ENCODE measurements around the gene TUBGCP4.
A peak's percentile ranks its signal among the peaks of the same experiment; 100 is the strongest.

TUBGCP4 gene

DNA sequence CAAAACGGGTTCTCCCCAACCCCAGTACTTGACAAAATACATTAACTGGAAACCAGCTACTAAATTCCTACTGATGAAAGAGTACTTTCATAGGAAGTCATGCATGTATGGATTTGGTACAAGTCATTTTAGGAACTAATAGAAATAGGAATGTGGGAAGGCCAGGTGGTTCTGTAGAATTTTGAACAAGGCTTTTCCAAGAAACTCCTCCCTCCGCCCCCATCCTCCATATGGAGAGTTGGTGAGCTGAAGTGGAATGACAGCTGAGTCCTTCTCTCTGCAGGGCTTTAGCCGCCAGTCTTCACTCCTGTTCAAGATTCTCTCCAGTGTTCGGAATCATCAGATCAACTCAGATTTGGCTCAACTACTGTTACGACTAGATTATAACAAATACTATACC is 33.2 kb downstream of the TUBGCP4 start:
- no peak for DNase-seq (ENCODE audit: low read depth in 2 of 2)

DNA sequence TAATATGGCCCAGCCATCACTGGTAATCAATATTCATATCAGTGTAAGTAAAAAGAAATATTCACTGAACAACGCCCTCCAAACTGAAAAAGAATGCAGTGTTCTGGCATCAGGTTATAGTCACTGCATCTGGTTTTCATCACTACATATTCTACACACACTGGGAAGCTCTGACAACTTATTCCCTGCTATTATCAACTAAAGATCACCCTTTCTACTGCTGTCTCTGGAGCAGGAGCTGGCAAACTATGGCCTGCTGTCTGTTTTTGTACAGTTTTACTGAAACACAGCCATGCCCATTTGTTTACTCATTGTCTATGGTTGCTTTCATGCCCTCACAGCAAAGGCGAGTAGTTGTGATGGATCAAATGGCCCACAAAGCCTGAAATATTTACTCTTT is 35.3 kb downstream of the TUBGCP4 start:
- DNase-seq (ENCODE audit: low read depth in 2 of 2), result no peak

- no peak for DNase-seq (ENCODE audit: low read depth in 2 of 2)
Observed at GRCh38 chr15:43406808-43407207, 35.9 kb downstream of the TUBGCP4 start.

DNA sequence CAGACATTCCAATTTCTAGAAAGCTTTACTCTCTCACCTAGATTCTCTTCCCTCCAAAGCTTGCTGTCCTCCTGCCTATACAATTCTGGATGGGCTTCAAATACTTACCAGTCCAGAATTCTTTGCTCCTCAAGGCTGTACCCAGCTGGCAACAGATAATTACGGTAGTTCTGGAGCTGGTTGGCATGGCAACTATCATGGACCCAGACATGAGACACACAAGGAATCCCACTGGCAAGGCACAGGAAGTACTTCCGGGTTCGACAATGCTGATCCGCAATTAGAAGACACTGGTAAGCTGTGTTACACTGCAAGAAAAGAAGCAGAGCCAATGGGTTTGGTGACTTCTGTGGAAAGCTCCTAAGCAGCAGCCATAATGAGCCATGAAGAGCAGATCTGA is 37.9 kb downstream of the TUBGCP4 start:
- DNase-seq (ENCODE audit: low read depth in 2 of 2), result no peak

DNA sequence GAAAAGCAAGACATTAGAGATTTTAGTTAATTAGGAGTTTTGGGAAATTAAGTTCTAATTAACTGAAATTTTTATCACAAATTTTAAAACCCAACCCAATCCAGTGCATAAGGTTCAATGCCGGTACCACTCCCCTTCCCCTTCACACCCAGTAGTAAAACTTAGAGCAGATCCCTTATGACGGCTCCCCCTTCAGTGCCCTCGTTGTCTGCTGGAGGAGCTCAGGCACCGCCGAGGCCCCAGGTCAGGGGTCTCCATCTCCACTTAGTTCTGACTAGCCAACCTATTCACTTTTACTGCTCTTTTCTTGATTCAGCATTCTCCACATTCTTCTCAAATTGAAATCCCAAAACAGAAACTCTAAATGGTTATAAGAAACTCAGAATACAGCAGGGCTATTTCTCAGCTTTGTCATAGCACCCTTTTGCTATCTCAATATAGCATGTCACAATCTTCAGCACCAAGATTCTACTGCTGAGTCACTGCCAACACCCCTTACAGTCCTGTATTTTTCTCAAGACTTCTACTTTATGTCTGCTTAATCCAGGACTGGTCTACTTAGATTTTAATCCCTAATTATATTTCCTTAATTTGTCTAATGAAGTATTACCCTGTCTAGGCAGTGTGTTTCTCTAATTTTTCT is 39.8 kb downstream of the TUBGCP4 start:
- no peak for DNase-seq (ENCODE audit: low read depth in 2 of 2)

GRCh38 chr15:43412096-43412495 is 41.2 kb downstream of the TUBGCP4 start:
- no peak for DNase-seq (ENCODE audit: low read depth in 2 of 2)

- DNase-seq (ENCODE audit: low read depth in 2 of 2), result no peak
Observed at GRCh38 chr15:43414196-43414595, 43.3 kb downstream of the TUBGCP4 start.

DNA sequence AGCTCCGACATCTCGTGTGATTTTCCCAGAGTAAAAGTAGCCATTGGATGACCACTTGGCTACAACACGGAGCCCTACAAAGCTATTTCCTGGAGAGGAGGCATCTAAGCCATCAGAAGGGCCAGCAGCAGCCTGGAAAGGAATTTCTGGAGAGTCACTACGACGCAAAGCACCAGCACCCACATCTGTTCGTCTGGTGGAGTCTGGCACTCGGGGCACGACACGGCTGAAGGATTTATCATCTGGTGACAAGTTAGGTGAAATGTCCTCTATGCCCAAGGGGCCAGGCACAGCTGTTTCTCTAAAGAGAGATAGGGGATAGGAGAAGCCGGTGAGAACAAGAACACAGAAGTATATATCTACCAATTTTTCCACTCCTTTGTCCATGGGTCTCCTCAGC is 49.5 kb downstream of the TUBGCP4 start:
- no peak for DNase-seq (ENCODE audit: low read depth in 2 of 2)

DNA sequence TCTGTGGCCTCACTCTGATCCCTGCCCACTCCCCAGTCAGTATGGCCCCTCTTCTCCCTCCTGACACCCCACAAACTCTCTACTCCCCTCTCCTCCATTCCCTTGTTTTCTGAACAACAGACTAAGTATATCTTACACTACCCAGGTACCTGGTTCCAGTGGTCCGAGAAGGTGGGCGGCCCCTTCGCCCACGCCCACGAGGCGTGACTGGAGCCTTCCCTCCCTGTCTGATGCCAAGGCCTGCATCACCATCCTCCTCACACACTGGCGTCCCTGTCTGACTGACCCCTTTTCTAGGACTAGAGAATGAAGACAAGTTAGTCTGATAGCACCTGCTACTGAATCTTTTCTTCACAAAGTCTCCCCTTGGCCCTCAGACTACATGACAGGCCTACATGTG is 50.0 kb downstream of the TUBGCP4 start:
- DNase-seq (ENCODE audit: low read depth in 2 of 2), result no peak

DNA sequence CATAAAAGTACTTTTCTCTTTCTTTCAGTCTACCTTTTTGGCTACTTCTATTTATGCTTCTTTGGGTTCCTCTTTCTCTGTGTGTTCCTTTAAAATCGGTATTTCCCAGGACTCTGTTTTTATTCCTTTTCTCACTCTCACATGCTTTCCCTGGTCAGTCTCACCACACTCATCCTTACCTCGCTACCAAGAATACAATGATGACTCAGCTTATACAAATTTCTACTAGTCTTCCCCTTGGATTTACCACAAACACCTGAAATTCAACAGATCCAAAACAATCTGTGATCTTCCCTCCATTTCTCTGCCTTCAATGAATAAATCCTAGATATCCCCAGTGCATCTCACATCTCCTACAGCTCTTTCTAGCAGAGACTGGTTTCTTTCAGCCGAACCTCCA is 52.9 kb downstream of the TUBGCP4 start:
- DNase-seq (ENCODE audit: low read depth in 2 of 2), result no peak

- no peak for DNase-seq (ENCODE audit: low read depth in 2 of 2)
Observed at GRCh38 chr15:43429687-43430086, 58.8 kb downstream of the TUBGCP4 start.

GRCh38 chr15:43433165-43433564 is 62.3 kb downstream of the TUBGCP4 start:
- DNase-seq (ENCODE audit: low read depth in 2 of 2), result no peak

DNA sequence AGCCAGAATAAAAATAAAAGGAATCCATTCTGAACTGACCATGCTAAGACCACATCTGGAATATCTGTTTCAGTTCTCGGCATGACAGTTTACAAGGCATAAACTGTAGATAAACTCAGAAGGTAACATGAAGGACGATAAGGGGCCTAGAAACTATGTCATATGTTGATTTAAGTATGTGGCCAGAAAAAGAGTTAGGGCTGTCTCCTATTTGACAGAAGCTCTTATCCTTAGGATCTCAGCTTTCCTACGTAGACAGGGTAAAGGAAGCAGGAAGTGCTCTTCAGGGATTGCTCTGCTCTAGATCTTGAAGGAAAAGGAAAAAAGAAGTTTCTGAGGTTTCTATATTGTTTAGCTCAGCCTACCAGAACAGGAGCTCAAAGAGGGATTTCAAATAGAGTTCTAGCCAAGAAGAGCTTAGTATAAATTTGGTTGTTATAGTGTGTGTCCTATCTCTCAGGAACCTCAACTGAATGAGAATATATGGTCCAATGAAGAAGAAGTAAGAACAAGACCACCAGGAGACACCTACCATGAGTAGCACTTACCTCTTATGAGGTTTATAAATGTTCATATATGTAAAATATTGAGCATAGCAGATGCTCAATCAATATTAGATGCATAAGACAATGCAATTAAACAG is 62.9 kb downstream of the TUBGCP4 start:
- DNase-seq (ENCODE audit: low read depth in 2 of 2), result no peak

DNA sequence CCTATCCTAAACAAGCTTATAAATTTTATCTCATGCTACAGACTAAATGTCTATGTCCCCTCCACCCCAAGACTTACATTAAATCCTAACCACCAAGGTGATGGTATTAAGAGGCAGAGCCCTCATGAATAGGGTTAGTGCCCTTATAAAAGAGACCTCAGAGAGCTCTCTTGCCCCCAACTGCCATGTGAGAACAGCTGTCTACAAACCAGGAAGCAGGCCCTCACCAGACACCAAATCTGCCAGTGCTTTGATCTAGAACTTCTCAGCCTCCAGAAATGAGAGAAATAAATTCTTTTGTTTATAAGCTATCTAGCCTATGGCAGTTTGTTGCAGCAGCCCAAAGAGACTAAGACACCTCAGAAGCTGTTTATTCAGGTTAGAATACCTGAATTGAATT is 63.5 kb downstream of the TUBGCP4 start:
- DNase-seq (ENCODE audit: low read depth in 2 of 2), result no peak

GRCh38 chr15:43436395-43436794 is 65.5 kb downstream of the TUBGCP4 start:
- no peak for DNase-seq (ENCODE audit: low read depth in 2 of 2)

DNA sequence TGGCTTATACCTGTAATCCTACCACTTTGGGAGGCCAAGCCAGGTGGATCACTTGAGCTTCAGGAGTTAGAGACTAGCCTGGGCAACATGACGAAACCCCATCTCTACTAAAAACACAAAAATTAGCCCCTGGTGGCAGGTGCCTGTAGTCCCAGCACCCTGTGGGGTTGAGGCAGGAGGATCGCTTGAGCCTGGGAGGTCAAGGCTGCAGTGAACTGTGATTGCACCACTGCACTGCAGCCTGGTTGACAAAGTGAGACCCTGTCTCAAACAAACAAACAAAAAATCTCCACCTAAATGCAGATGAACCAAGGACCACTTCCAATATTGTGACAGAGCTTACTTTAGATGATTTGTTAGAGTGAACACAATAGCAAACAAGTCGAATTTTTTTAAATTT is 68.4 kb downstream of the TUBGCP4 start:
- no peak for DNase-seq (ENCODE audit: low read depth in 2 of 2)

DNA sequence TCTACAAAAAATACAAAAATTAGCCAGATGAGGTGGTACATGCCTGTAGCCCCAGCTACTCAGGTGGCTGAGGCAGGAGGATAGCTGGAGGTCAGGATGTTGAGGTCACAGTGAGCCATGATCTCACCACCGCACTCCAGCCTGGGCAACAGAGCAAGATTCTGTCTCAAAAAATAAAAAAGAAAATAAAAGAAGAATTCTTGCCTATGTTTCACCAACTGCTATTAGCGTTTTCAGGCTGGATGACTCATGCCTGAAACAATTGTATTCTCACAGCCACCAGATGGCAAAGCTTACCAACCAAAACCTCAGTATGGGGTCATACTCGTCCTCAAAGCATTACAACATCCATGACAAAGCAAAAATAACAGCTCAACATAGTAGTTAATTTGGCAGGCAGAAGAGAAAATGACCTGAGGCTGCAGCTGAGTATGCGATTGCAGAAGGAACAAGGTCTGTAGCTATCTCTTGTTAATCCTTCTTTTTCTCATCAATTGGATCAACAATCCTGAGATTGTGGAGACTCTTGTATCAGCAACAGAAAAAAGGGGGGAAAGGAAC is 69.9 kb downstream of the TUBGCP4 start:
- peak in 1 of 2 experiments; percentile 1 for DNase-seq (ENCODE audit: low read depth in 2 of 2)

DNA sequence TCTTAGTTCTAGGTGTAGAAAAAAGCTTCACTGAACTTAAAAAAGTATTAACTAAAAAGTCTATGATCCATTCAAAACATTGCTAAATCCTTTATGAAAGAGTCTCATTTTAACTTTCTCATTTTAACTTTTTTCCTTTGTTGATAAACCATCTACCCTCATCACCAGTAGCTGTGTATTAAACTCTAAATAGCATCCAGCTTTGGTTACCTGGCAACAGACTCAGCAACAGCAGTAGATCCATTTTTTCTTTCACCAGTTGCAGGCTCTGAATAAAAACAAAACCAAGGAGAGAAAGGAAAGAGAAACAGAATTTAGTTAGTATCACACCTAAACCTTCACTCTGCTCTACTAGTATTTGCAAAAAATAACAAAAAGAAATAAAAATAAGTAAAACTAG is 70.4 kb downstream of the TUBGCP4 start:
- no peak for DNase-seq (ENCODE audit: low read depth in 2 of 2)

DNA sequence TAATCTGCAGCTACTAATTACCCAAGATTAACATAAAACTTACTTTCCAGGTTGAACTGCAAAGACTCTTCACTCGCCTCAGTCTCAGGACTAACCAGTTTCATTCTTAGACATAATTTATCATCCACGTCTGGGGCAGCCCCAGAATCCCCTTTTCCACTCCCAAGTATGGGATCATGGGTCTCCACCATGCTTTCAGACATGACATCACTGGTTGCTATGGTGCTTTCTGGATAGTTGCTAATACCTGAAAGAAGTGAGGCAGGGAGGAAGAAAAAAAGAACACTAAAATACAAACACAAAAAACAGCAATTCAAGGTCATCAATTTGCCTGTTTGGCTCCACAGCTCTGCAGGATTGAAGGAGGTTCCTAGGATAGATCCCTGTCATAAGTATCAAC is 75.4 kb downstream of the TUBGCP4 start:
- DNase-seq (ENCODE audit: low read depth in 2 of 2), result no peak

DNA sequence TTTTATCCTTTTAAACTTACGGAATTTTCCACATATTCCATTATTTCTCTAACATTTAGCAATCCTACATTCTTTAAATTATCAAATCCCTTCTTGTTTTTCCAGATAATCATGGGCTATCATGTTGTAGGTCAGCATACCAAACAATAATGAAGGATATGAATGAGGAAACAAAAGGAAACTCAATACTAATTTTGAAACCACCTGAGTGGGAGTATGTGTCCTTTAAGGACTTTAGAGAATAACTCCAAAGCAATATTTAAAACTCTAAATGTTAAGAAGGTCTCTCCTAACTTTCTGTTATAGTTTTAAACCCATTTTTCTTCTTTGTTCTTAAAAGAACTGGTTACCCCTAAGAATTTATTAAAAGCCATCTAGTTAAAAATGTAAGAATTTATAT is 79.1 kb downstream of the TUBGCP4 start:
- DNase-seq (ENCODE audit: low read depth in 2 of 2), result no peak
